HCT116 (cell line): ENCODE data around the gene APOD.

Source experiments
- EZH2 ChIP-seq: fragments of 200-600 bp; sonication (generic); IDR thresholded peaks from 2 replicates; pipeline ENCODE4 v1.6.1; 2017; ENCODE audit warnings: antibody characterized with exemption, mixed run types
- EZH2phosphoT487 ChIP-seq: fragments of 200-600 bp; IDR thresholded peaks from 2 replicates; pipeline ENCODE4 v1.6.1; 2018; ENCODE audit warnings: antibody characterized with exemption, borderline replicate concordance
- POLR2A ChIP-seq: IDR thresholded peaks from 2 replicates; pipeline ENCODE4 v1.7.0; 2011; ENCODE audit warnings: borderline replicate concordance; ENCODE audit not compliant: insufficient read depth, insufficient read length; ENCODE audit errors: extremely low read depth
- POLR2AphosphoS5 ChIP-seq: IDR thresholded peaks from 2 replicates; pipeline ENCODE4 v1.6.1; 2011; ENCODE audit warnings: mild to moderate bottlenecking, low read depth, low read length, moderate library complexity
- TF ChIP-seq, protein P1 (sequence below), 3 experiments: fragments of 200-600 bp in 1 of 3; sonication (generic) in 1 of 3; IDR thresholded peaks in 2 of 3; conservative IDR thresholded peaks in 1 of 3; 2 replicates each; pipeline ENCODE4 v1.5.1; 2012 to 2017; ENCODE audit warnings: low read depth in 2 of 3, low read length in 2 of 3, antibody characterized with exemption in 1 of 3, borderline replicate concordance in 1 of 3, control low read depth in 1 of 3, mild to moderate bottlenecking in 1 of 3, mixed read lengths in 1 of 3, mixed run types in 1 of 3, moderate library complexity in 1 of 3; ENCODE audit not compliant: insufficient read depth in 1 of 3

- TF ChIP-seq POLR2A (no peak), EZH2phosphoT487 (no peak), POLR2AphosphoS5 (no peak), EZH2 (no peak)
- TF ChIP-seq, protein P1, sequence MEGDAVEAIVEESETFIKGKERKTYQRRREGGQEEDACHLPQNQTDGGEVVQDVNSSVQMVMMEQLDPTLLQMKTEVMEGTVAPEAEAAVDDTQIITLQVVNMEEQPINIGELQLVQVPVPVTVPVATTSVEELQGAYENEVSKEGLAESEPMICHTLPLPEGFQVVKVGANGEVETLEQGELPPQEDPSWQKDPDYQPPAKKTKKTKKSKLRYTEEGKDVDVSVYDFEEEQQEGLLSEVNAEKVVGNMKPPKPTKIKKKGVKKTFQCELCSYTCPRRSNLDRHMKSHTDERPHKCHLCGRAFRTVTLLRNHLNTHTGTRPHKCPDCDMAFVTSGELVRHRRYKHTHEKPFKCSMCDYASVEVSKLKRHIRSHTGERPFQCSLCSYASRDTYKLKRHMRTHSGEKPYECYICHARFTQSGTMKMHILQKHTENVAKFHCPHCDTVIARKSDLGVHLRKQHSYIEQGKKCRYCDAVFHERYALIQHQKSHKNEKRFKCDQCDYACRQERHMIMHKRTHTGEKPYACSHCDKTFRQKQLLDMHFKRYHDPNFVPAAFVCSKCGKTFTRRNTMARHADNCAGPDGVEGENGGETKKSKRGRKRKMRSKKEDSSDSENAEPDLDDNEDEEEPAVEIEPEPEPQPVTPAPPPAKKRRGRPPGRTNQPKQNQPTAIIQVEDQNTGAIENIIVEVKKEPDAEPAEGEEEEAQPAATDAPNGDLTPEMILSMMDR (IDR thresholded peaks at IDR 0.05 in 2 of 3, conservative IDR thresholded peaks at IDR 0.05 in 1 of 3; ENCODE audit: borderline replicate concordance in 1 of 3, insufficient read depth in 1 of 3, low read depth in 2 of 3, low read length in 2 of 3), result no peak
Observed at GRCh38 chr3:195554458-195554857, 29.3 kb downstream of the APOD start.
